CD4-positive, alpha-beta T cell (primary cell): ENCODE measurements around the gene ABR. TPM values are rescaled to one million over a fixed set of nuclear protein-coding genes. Genes with fewer than 3 reads are reported as not detected.

ENCODE experiments used
- ATAC-seq: fragments of 200-7000 bp; cut with Tn5 transposase; one replicate; pipeline ENCODE4 v1.10.0; 2022; ENCODE audit warnings: mild to moderate bottlenecking; ENCODE audit not compliant: poor library complexity
- CTCF ChIA-PET: fragments of 350-600 bp; sonication (Branson Sonifier 250); formaldehyde crosslinking; loops from one replicate; lab custom pipeline; 2021; ENCODE audit warnings: antibody characterized with exemption, inconsistent platforms; lab: Charles Lee
- POLR2A ChIA-PET: fragments of 350-600 bp; sonication (Branson Sonifier 250); formaldehyde crosslinking; loops from one replicate; lab custom pipeline; 2021; ENCODE audit warnings: antibody characterized with exemption, inconsistent platforms; lab: Charles Lee
- DNase-seq, 14 experiments: peaks; one replicate each; pipeline ENCODE4 v3.0.0-alpha.2; 2013 to 2020; ENCODE audit warnings: mixed read lengths in 2 of 14
- H3K27ac ChIP-seq, 2 donors: one replicate each; pipeline versions ENCODE4 v1.5.1 to v1.7.0; 2013; ENCODE audit warnings: low read length in 2 of 2, low read depth in 1 of 2, mild to moderate bottlenecking in 1 of 2
- H3K27me3 ChIP-seq, 2 experiments: 1 replicate in 1 of 2; 2 replicates in 1 of 2; pipeline versions ENCODE4 v1.6.1 to v1.7.0; 2013; ENCODE audit warnings: low read length in 2 of 2, control low read depth in 1 of 2, mild to moderate bottlenecking in 1 of 2, moderate library complexity in 1 of 2; ENCODE audit not compliant: insufficient read depth in 2 of 2, control insufficient read depth in 1 of 2
- H3K36me3 ChIP-seq: one replicate; pipeline ENCODE4 v1.6.1; 2013; ENCODE audit warnings: low read length, control low read depth; ENCODE audit not compliant: insufficient read depth
- H3K4me1 ChIP-seq: one replicate; pipeline ENCODE4 v1.6.1; 2013; ENCODE audit warnings: low read length, control low read depth; ENCODE audit not compliant: insufficient read depth
- H3K4me3 ChIP-seq: one replicate; pipeline ENCODE4 v1.5.1; 2013; ENCODE audit warnings: mild to moderate bottlenecking, low read length, moderate library complexity
- H3K9me3 ChIP-seq, 2 experiments: 1 replicate in 1 of 2; 2 replicates in 1 of 2; pipeline versions ENCODE4 v1.6.1 to v1.7.0; 2013; ENCODE audit warnings: low read length in 2 of 2, mild to moderate bottlenecking in 2 of 2, control low read depth in 1 of 2, moderate library complexity in 1 of 2; ENCODE audit not compliant: control insufficient read depth in 1 of 2, insufficient read depth in 1 of 2
- H3K27ac Mint-ChIP-seq: one replicate; pipeline ENCODE4 v1.8.0; 2020; ENCODE audit warnings: mixed read lengths
- H3K27me3 Mint-ChIP-seq: one replicate; pipeline ENCODE4 v1.8.0; 2021; ENCODE audit warnings: mixed read lengths
- H3K36me3 Mint-ChIP-seq: one replicate; pipeline ENCODE4 v1.8.0; 2021; ENCODE audit warnings: low read depth, mixed read lengths
- H3K4me1 Mint-ChIP-seq: one replicate; pipeline ENCODE4 v1.8.0; 2021; ENCODE audit warnings: low read depth, mixed read lengths
- H3K4me3 Mint-ChIP-seq: one replicate; pipeline ENCODE4 v1.8.0; 2020; ENCODE audit warnings: mild to moderate bottlenecking, mixed read lengths
- H3K9me3 Mint-ChIP-seq: one replicate; pipeline ENCODE4 v1.8.0; 2020; ENCODE audit warnings: mixed read lengths
- intact Hi-C, 2 experiments: fragments of 100-400 bp; cut with DNase I in 1 of 2; cut with micrococcal nuclease in 1 of 2; formaldehyde crosslinking; loops; one replicate each; pipeline versions ENCODE4 v1.15.1 to v1.9.0; 2023 to 2025; cut with DNase I, micrococcal nuclease
- total RNA-seq, 174 experiments: library from RNA in 2 of 174; stranded (reverse) in 2 of 174; gene quantifications; one replicate each; pipeline ENCODE4 v1.2.3 and lab custom pipeline; 2021 to 2026
- TF ChIP-seq, protein P1 (sequence below): fragments of 200-600 bp; IDR thresholded peaks from one replicate; pipeline ENCODE4 v1.8.0; 2022; ENCODE audit warnings: antibody characterized with exemption, mild to moderate bottlenecking

Gene ABR
- total RNA-seq, 2 experiments from 2014 or later = 72.4 to 74.8 TPM

DNA sequence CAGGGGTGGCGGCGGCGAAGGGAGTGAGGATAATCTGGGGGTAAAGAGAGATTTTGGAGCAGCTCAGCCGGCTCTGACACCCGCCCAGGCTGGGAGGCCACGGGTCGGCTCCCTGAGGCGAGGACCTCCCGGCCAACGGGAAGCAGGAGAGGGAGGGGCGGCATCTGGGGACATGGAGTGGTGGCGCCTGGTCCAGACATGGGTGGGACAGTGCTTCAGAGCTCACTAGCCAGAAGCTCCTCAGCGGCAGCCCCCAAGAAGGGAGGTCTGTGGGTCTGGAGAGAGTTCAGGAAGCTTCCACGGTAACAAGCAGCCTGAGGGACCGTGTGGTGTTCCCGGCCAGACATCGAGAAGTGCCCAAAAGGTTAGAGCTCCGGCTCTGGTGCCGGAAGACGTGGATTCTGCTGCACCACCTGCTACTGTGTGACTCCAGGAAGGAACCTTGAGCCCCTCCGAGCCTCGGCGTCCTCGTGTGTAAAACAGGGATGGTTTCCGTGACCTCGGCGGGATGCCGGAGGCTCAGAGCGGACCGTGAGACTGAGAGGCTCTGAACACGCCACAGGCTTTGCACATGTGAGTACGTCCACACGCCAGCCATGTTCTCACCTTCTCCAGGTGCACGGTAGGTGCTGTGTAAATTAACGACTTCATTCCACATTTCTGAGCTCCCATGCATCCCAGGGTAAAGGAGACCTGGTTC lies 126.0 kb downstream of the ABR start:
- Histone ChIP-seq H3K9me3 (no peaks in the 10 kb centered on the region), H3K27ac (no peak overlapping the region), H3K4me1 (no peaks in the 10 kb centered on the region), H3K27me3 (no peaks in the 10 kb centered on the region), H3K36me3 (peaks cover 43% of the 10 kb centered on the region), H3K4me3 (no peak overlapping the region)
- TF ChIP-seq, protein P1, sequence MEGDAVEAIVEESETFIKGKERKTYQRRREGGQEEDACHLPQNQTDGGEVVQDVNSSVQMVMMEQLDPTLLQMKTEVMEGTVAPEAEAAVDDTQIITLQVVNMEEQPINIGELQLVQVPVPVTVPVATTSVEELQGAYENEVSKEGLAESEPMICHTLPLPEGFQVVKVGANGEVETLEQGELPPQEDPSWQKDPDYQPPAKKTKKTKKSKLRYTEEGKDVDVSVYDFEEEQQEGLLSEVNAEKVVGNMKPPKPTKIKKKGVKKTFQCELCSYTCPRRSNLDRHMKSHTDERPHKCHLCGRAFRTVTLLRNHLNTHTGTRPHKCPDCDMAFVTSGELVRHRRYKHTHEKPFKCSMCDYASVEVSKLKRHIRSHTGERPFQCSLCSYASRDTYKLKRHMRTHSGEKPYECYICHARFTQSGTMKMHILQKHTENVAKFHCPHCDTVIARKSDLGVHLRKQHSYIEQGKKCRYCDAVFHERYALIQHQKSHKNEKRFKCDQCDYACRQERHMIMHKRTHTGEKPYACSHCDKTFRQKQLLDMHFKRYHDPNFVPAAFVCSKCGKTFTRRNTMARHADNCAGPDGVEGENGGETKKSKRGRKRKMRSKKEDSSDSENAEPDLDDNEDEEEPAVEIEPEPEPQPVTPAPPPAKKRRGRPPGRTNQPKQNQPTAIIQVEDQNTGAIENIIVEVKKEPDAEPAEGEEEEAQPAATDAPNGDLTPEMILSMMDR = no peak
- no peaks in the 10 kb centered on the region for H3K4me1 Mint-ChIP-seq
- H3K27me3 Mint-ChIP-seq = no peaks in the 10 kb centered on the region
- intact Hi-C loops = no loop called here
- no peaks in the 10 kb centered on the region for H3K9me3 Mint-ChIP-seq
- POLR2A ChIA-PET = no interaction called here
- CTCF ChIA-PET = no interaction called here
- H3K36me3 Mint-ChIP-seq = peaks cover 41% of the 10 kb centered on the region
- ATAC-seq = no peak
- DNase-seq = no peak
- no peak overlapping the region for H3K27ac Mint-ChIP-seq
- H3K4me3 Mint-ChIP-seq = no peak overlapping the region

DNA sequence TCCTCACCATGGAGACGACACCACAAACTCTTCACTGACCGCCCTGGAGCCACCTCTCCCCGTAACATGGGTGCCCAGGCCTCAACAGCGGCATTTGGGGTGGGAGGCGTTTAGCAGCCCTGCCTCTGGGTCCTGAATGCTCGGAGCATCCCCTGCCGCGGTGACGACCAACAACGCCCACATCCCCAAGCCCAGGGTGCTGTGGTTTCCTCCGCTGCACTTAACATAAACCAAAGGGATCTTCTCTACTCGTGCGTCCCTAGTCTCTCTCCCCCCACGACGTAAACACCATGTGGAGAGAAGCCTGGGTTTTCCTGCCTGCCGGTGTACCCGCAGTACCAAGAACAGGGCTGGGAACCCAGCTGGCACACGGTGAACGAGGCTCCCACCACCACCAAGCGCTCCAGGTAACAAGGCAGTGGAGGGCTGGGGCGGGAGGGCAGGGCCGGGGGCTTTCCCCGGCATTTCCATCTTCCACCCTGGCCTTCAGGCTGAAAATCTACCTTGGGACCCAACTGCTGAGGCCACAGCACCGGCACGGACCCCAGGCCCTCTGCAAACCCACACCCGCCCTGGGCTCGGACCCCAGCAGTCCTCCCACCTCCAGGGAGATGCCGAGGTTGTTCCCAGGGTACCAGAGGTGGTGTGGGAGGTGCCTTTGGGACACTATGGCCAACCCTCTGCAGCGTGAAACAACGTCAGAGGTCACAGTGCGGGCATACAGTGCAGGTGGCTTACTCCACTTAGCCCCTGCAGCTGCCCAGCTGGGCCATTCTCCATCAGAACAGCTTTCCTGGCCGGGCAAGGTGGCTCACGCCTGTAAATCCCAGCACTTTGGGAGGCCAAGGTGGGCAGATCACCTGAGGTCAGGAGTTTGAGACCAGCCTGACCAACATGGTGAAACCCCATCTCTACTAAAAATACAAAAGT lies 128.5 kb downstream of the ABR start:
- H3K27me3 Mint-ChIP-seq = no peaks in the 10 kb centered on the region

DNA sequence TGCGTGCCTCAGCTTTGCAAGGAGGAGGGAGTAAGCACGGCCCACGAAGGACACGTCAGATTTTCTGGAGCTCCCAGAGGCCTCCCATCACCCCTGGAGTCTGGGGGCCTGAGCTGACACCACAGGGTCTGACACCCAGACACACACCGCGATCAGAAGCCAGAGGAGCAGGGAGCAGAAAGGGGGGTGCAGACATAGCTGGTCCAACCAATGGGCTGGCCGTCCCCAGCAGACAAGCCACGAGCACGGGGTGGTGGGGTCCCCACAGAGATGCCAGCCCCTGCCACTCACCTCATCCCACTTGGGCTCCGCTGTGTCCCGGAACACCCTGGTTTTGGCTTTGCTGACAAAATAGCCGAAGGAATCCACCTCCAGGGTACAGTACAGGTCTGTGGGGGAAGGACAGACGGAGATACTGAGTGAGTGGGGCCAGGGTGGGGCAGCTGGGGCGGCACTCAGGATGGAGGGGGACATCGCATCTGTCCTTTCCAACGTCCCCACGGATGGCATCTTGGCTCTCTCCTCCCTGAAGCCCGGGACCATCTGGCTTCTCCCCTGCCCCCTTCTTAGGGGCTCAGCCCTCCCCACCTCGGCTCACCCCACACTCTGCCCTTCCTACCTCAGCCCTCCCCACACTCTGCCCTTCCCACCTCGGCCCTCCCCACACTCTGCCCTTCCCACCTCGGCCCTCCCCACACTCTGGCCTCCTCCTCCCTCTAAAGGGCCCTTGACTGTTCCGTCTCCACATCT lies 129.4 kb downstream of the ABR start:
- Histone ChIP-seq H3K36me3 (peaks cover 46% of the 10 kb centered on the region), H3K27me3 (no peaks in the 10 kb centered on the region), H3K4me3 (no peak overlapping the region), H3K9me3 (no peaks in the 10 kb centered on the region), H3K4me1 (no peaks in the 10 kb centered on the region), H3K27ac (no peak overlapping the region)
- POLR2A ChIA-PET = no interaction called here
- CTCF ChIA-PET = no interaction called here
- Mint-ChIP-seq H3K4me1 (no peaks in the 10 kb centered on the region), H3K27me3 (no peaks in the 10 kb centered on the region), H3K36me3 (peaks cover 27% of the 10 kb centered on the region), H3K27ac (no peak overlapping the region), H3K9me3 (no peaks in the 10 kb centered on the region), H3K4me3 (no peak overlapping the region)
- intact Hi-C loops = no loop called here
- ATAC-seq (no peak), DNase-seq (no peak)
- TF ChIP-seq, protein P1 = no peak

More for the DNA sequence above, 128.5 kb downstream of the ABR start:
- ChIA-PET POLR2A (no interaction called here), CTCF (no interaction called here)
- Mint-ChIP-seq H3K4me1 (no peaks in the 10 kb centered on the region), H3K4me3 (no peak overlapping the region), H3K9me3 (no peaks in the 10 kb centered on the region), H3K27ac (no peak overlapping the region), H3K36me3 (peaks cover 27% of the 10 kb centered on the region)
- Histone ChIP-seq H3K4me1 (no peaks in the 10 kb centered on the region), H3K27ac (no peak overlapping the region), H3K4me3 (no peak overlapping the region), H3K36me3 (peaks cover 47% of the 10 kb centered on the region), H3K27me3 (no peaks in the 10 kb centered on the region), H3K9me3 (no peaks in the 10 kb centered on the region)
- intact Hi-C loops = no loop called here
- DNase-seq (no peak), ATAC-seq (no peak)
- TF ChIP-seq, protein P1 = no peak
